Measurements from ENCODE around the gene TTLL11.

DNA sequence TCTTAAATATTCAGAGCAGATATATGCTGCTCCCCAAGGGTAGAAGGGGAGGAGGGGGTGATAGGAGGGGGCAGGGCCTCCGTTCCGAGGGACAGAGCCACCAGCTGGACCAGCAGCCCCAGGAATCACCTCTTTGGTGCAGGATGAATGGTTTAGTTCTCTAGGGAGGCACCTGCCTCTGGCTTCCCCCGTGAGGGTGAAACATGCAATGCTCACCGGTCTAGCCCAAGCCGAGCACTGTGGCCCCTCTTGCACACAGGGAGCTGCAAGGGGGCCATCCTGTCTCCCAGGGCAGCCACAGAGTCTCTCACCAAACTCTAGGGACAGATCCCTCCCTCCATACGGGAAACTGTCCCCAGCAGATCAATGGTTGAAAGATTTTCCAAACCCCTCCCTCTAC is 278.0 kb downstream of the TTLL11 start:
- TF ChIP-seq CTCF (IDR thresholded peaks at IDR 0.05), result no peak
- TF ChIP-seq EP300 (IDR thresholded peaks at IDR 0.05), result no peak
- TF ChIP-seq POLR2AphosphoS5 (IDR thresholded peaks at IDR 0.05), result no peak

Data from suprapubic skin (tissue), 4 donors.